GM18868 (cell line): Measurements from ENCODE around the gene GNRH2.
"Not testable (repeated sequence)": the region's sequence is repeated elsewhere in the genome, so short reads cannot be mapped to it uniquely, and the experiment has no call there.

Experiments used
- ATAC-seq: cut with Tn5 transposase; IDR thresholded peaks from one replicate; pipeline ENCODE4 v1.9.1; 2021; ENCODE audit warnings: mild to moderate bottlenecking, moderate library complexity; ENCODE audit not compliant: unreplicated experiment

GNRH2 gene

GRCh38 chr20:3072530-3073250 is 29.3 kb downstream of the GNRH2 start:
- no peak for ATAC-seq

GRCh38 chr20:3073251-3073643 is 29.8 kb downstream of the GNRH2 start:
- not testable (repeated sequence) for ATAC-seq

- ATAC-seq: no peak
These were observed 31.4 kb downstream of the GNRH2 start for GRCh38 chr20:3074812-3075211.

GRCh38 chr20:3075315-3075714 is 31.9 kb downstream of the GNRH2 start:
- not testable (repeated sequence) for ATAC-seq

- no peak for ATAC-seq
These were observed 34.3 kb downstream of the GNRH2 start for GRCh38 chr20:3077618-3078134.

GRCh38 chr20:3080939-3081388 is 37.5 kb downstream of the GNRH2 start:
- ATAC-seq: no peak

- no peak for ATAC-seq
These were observed 38.2 kb downstream of the GNRH2 start for GRCh38 chr20:3081641-3082040.

- no peak for ATAC-seq
These were observed 39.0 kb downstream of the GNRH2 start for GRCh38 chr20:3082306-3082951.

GRCh38 chr20:3082955-3083952 is 39.8 kb downstream of the GNRH2 start:
- ATAC-seq: no peak

GRCh38 chr20:3084283-3084985 is 41.0 kb downstream of the GNRH2 start, which contains the start of gene AVP:
AVP (minus strand) TSS chr20:3084724; CDS start chr20:3084674, 50 bp downstream.
- ATAC-seq: no peak

GRCh38 chr20:3084986-3085360 is 41.6 kb downstream of the GNRH2 start:
- ATAC-seq: no peak

- no peak for ATAC-seq
These were observed 42.2 kb downstream of the GNRH2 start for GRCh38 chr20:3085571-3086072.

GRCh38 chr20:3088031-3088430 is 44.6 kb downstream of the GNRH2 start:
- no peak for ATAC-seq

- ATAC-seq: no peak
These were observed 47.1 kb downstream of the GNRH2 start for GRCh38 chr20:3090565-3090964.

- no peak for ATAC-seq
These were observed 49.4 kb downstream of the GNRH2 start for GRCh38 chr20:3092611-3093379.

- no peak for ATAC-seq
These were observed 50.5 kb downstream of the GNRH2 start for GRCh38 chr20:3093861-3094361.

GRCh38 chr20:3094848-3095629 is 51.6 kb downstream of the GNRH2 start:
- ATAC-seq: no peak
